OCI-LY7 (cell line): ENCODE results near the gene CALN1. TPM values are rescaled to one million over a fixed set of nuclear protein-coding genes. Genes with fewer than 3 reads are reported as not detected.
"Not testable (repeated sequence)": the region's sequence is repeated elsewhere in the genome, so short reads cannot be mapped to it uniquely, and the experiment has no call there.

ENCODE experiments used
- BruUV-seq: library from RNA; stranded (reverse); fragments of 400-500 nt; replicated peaks from 2 replicates; lab custom pipeline; 2021; lab: Mats Ljungman, UMichigan
- CTCF ChIA-PET: fragments of 300-600 bp; sonication (Branson Sonifier 250); formaldehyde crosslinking; loops from one replicate; lab custom pipeline; 2022; ENCODE audit warnings: antibody characterized with exemption; ENCODE audit not compliant: unreplicated experiment; lab: Charles Lee
- POLR2A ChIA-PET: fragments of 300-600 bp; sonication (Branson Sonifier 250); formaldehyde crosslinking; loops from one replicate; lab custom pipeline; 2022; ENCODE audit warnings: antibody characterized with exemption; lab: Charles Lee
- DNase-seq: peaks from one replicate; pipeline ENCODE4 v3.0.0-alpha.2; 2015; ENCODE audit warnings: low spot score
- H2AFZ ChIP-seq: fragments of 200-600 bp; sonication (generic), shearing (Covaris generic); 2 replicates; pipeline ENCODE4 v1.6.1; 2014; ENCODE audit warnings: mild to moderate bottlenecking, antibody characterized with exemption, low read length, moderate library complexity
- H3K27ac ChIP-seq: fragments of 200-600 bp; sonication (generic); 2 replicates; pipeline ENCODE4 v1.5.1; 2014; ENCODE audit warnings: mixed run types, low read depth, mild to moderate bottlenecking, moderate library complexity, low read length, inconsistent platforms; ENCODE audit not compliant: poor library complexity, severe bottlenecking
- H3K36me3 ChIP-seq: fragments of 200-600 bp; sonication (generic); 2 replicates; pipeline ENCODE4 v1.6.1; 2014; ENCODE audit warnings: mild to moderate bottlenecking, antibody characterized with exemption, low read length, moderate library complexity, mixed read lengths; ENCODE audit not compliant: insufficient read depth
- H3K4me1 ChIP-seq: fragments of 200-600 bp; sonication (generic); 2 replicates; pipeline ENCODE4 v1.5.1; 2014; ENCODE audit warnings: mild to moderate bottlenecking, low read length; ENCODE audit not compliant: insufficient read depth, poor library complexity, severe bottlenecking
- H3K4me2 ChIP-seq: fragments of 200-600 bp; sonication (generic); 2 replicates; pipeline ENCODE4 v1.6.1; 2014; ENCODE audit warnings: mild to moderate bottlenecking, low read length
- H3K4me3 ChIP-seq: fragments of 200-600 bp; sonication (generic); 2 replicates; pipeline ENCODE4 v1.5.1; 2014; ENCODE audit warnings: mild to moderate bottlenecking, low read depth, low read length; ENCODE audit not compliant: poor library complexity, severe bottlenecking
- H3K79me2 ChIP-seq: fragments of 200-600 bp; sonication (generic); 2 replicates; pipeline ENCODE4 v1.6.1; 2016; ENCODE audit warnings: low read depth, mild to moderate bottlenecking, low read length, moderate library complexity, mixed read lengths; ENCODE audit not compliant: insufficient read depth
- H3K9me2 ChIP-seq: fragments of 200-600 bp; sonication (generic); 2 replicates; pipeline ENCODE4 v1.6.1; 2016; ENCODE audit warnings: mild to moderate bottlenecking, low read length, mixed read lengths; ENCODE audit not compliant: insufficient read depth
- H3K9me3 ChIP-seq: fragments of 200-600 bp; sonication (generic); 2 replicates; pipeline ENCODE4 v1.6.1; 2014; ENCODE audit warnings: mild to moderate bottlenecking, mixed run types, low read length, mixed read lengths
- H4K20me1 ChIP-seq: fragments of 200-600 bp; sonication (generic); 2 replicates; pipeline ENCODE4 v1.6.1; 2014; ENCODE audit warnings: mild to moderate bottlenecking, antibody characterized with exemption, low read length, moderate library complexity, mixed read lengths; ENCODE audit not compliant: insufficient read depth
- CTCF ChIP-seq: fragments of 200-600 bp; sonication (generic); conservative IDR thresholded peaks from 2 replicates; pipeline ENCODE4 v1.5.1; 2014; ENCODE audit warnings: mild to moderate bottlenecking, antibody characterized with exemption, low read length, moderate library complexity, mixed read lengths
- EZH2phosphoT487 ChIP-seq: fragments of 200-600 bp; sonication (generic); IDR thresholded peaks from 2 replicates; pipeline ENCODE4 v1.6.1; 2018; ENCODE audit warnings: low read depth, borderline replicate concordance, mild to moderate bottlenecking, mixed run types, antibody characterized with exemption, low read length, moderate library complexity, mixed read lengths
- intact Hi-C: fragments of 100-400 bp; cut with micrococcal nuclease; formaldehyde crosslinking; loops from one replicate; pipeline ENCODE4 v1.10.0; 2022; ENCODE audit not compliant: unreplicated experiment
- total RNA-seq, 2 experiments: library from RNA; depleted of rRNA in 1 of 2; stranded (reverse); fragments of >200 nt in 1 of 2; shearing (Covaris generic) in 1 of 2; gene quantifications; 2 replicates each; pipeline ENCODE4 v1.2.3, GENCODE V29; 2014 to 2022

Gene CALN1
- total RNA-seq, 2 experiments from 2014 or later = not detected

- ChIA-PET CTCF (no interaction called here), POLR2A (interaction anchor here (0.6 kb wide), 1 partner anchor 237 kb away, joined by 3 read pairs; no protein-coding TSS in a partner anchor)
- H3K9me2 ChIP-seq = no peaks in the 10 kb centered on the region
- TF ChIP-seq EZH2phosphoT487 (no peak), CTCF (no peak)
- H4K20me1 ChIP-seq = no peaks in the 10 kb centered on the region
- H3K79me2 ChIP-seq = no peaks in the 10 kb centered on the region
- no peak overlapping the region for H3K27ac ChIP-seq
- H2AFZ ChIP-seq = no peak overlapping the region
- H3K36me3 ChIP-seq = no peaks in the 10 kb centered on the region
- no peak for DNase-seq
- no peak overlapping the region for H3K4me3 ChIP-seq
- H3K4me1 ChIP-seq = no peaks in the 10 kb centered on the region
- no TSS peak for BruUV-seq
- H3K9me3 ChIP-seq = no peaks in the 10 kb centered on the region
- H3K4me2 ChIP-seq = no peak overlapping the region
- intact Hi-C loops = no loop called here
Observed at GRCh38 chr7:72069263-72069662, 342.9 kb downstream of the CALN1 start.

GRCh38 chr7:72065764-72066163, 346.4 kb downstream of the CALN1 start:
- POLR2A ChIA-PET, H3K9me3 ChIP-seq, intact Hi-C loops, DNase-seq, H3K79me2 ChIP-seq, H3K4me2 ChIP-seq, H4K20me1 ChIP-seq, H3K9me2 ChIP-seq, H3K27ac ChIP-seq, H3K4me3 ChIP-seq, H2AFZ ChIP-seq, H3K4me1 ChIP-seq, H3K36me3 ChIP-seq, CTCF ChIA-PET, BruUV-seq: not testable (repeated sequence)

GRCh38 chr7:72064916-72065315, 347.2 kb downstream of the CALN1 start:
- Histone ChIP-seq H3K4me3 (no peak overlapping the region), H3K9me2 (no peaks in the 10 kb centered on the region), H3K79me2 (no peaks in the 10 kb centered on the region), H4K20me1 (no peaks in the 10 kb centered on the region), H2AFZ (no peak overlapping the region), H3K9me3 (no peaks in the 10 kb centered on the region; the same call in 1 of the 2 replicates), H3K27ac (no peak overlapping the region), H3K4me2 (no peak overlapping the region), H3K4me1 (no peaks in the 10 kb centered on the region), H3K36me3 (no peaks in the 10 kb centered on the region)
- BruUV-seq = no TSS peak
- POLR2A ChIA-PET = no interaction called here
- CTCF ChIA-PET = no interaction called here
- no peak for DNase-seq
- no peak for TF ChIP-seq EZH2phosphoT487
- TF ChIP-seq CTCF = no peak
- intact Hi-C loops = no loop called here
